Fibroblast of the aortic adventitia (primary cell): Measurements from ENCODE around the gene SLC17A5. TPM values are rescaled to one million over a fixed set of nuclear protein-coding genes. Genes with fewer than 3 reads are reported as not detected.

Experiments
- DNase-seq: peaks from one replicate; pipeline ENCODE4 v3.0.0-alpha.2; 2010; ENCODE audit warnings: low read depth
- H3K4me3 ChIP-seq: 2 replicates; pipeline ENCODE4 v1.5.1; 2011; ENCODE audit warnings: low read depth, mild to moderate bottlenecking, control low read depth, low read length, moderate library complexity
- total RNA-seq: library from RNA; depleted of rRNA; stranded (reverse); fragments of >200 nt; gene quantifications from 2 replicates; pipeline ENCODE4 v1.2.3, GENCODE V29; 2012; ENCODE audit warnings: low replicate concordance
- TF ChIP-seq, protein P1 (sequence below): IDR thresholded peaks from 2 replicates; pipeline ENCODE4 v1.5.1; 2011; ENCODE audit warnings: mild to moderate bottlenecking, low read length, control low read depth, inconsistent platforms; ENCODE audit not compliant: insufficient read depth

Gene SLC17A5
- total RNA-seq, 1 donor: 38.2 TPM

DNA sequence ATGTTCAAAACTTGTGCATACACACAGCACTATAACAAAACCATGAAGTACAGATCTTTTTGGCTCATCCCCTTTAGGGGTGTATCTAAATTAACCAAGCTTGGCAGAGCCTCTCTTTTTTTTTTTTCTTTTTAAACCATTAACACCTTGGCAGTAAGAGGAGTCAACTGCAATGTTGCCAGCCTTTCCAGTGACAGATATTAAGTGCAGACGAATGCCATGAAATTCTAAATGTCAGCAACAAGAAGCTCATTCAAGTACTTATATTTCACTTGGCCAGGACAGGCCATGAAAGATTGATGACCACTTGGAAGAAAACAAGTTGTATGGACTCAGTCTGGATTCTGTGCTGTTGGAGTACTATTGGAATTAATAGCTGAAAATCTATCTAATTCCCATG, 49.8 kb downstream of the SLC17A5 start:
- no peak for DNase-seq
- TF ChIP-seq, protein P1, sequence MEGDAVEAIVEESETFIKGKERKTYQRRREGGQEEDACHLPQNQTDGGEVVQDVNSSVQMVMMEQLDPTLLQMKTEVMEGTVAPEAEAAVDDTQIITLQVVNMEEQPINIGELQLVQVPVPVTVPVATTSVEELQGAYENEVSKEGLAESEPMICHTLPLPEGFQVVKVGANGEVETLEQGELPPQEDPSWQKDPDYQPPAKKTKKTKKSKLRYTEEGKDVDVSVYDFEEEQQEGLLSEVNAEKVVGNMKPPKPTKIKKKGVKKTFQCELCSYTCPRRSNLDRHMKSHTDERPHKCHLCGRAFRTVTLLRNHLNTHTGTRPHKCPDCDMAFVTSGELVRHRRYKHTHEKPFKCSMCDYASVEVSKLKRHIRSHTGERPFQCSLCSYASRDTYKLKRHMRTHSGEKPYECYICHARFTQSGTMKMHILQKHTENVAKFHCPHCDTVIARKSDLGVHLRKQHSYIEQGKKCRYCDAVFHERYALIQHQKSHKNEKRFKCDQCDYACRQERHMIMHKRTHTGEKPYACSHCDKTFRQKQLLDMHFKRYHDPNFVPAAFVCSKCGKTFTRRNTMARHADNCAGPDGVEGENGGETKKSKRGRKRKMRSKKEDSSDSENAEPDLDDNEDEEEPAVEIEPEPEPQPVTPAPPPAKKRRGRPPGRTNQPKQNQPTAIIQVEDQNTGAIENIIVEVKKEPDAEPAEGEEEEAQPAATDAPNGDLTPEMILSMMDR: no peak
- H3K4me3 ChIP-seq: no peak overlapping the region

DNA sequence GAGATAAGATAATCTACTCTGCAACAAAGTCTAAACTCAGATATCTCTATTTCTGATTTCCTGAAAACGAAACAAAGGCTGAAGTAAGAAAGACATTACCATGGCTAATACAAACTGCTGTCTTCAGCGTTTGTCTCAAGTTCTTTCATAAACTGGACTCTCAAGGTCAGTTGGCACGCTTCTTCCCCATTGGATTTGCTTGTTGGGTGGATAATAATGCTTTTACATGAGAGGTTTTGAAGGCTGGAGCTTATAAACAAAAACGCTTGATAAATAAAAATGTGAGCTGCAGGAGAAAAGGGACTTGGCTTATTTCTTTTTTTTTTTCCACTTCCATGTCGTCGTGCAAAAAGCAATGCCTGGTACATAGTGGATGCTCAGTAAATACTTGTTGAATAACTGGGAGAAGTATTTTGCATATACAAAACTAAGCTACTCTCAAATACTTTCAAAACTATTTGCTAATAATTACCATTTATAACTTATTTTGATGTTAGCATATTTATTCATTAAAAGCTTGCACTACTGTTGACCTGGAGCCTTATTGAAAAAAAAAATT, 67.3 kb downstream of the SLC17A5 start:
- TF ChIP-seq, protein P1: no peak
- H3K4me3 ChIP-seq: peak overlapping the region; percentile 32
- DNase-seq: peak; percentile 66

DNA sequence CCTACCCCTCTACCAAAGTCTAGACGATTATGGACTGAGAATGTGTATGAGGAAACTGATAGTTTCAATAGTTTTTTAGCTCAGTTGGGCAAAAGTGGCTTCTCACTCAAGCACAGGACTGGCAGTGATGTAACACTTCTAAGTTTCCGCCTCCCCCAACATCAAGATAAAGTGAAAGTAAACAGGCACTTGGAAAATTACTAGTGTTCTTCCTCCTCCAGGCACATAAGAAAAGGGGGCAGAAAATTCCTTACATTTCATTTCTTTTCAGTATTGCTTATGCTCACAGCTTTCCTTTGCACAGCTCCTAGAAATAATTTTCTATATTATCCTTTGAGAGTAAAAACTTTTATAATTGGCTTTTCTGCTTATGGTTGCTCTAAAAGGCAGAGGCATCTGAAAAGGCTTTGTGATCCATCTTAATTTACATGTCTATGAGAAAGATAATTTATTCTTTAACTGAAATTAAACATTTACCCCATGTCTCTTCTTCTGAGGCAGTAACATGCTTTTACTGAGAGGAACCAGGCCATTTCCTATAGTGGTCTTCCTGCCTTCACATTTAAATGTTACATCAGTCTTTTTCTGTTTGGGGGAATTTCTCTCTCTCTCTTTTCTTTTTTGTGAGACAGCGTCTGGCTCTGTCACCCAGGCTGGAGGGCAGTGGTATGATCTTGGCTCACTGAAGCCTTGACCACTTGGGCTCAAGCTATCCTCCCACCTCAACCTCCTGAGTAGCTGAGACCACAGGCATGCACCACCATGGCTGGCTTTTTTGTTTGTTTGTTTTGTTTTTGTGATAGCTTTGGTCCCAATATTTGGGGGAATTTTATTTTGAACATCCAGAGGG, 68.0 kb downstream of the SLC17A5 start:
- peak; percentile 87 for DNase-seq
- TF ChIP-seq, protein P1: no peak
- peak overlapping the region; percentile 32 for H3K4me3 ChIP-seq

DNA sequence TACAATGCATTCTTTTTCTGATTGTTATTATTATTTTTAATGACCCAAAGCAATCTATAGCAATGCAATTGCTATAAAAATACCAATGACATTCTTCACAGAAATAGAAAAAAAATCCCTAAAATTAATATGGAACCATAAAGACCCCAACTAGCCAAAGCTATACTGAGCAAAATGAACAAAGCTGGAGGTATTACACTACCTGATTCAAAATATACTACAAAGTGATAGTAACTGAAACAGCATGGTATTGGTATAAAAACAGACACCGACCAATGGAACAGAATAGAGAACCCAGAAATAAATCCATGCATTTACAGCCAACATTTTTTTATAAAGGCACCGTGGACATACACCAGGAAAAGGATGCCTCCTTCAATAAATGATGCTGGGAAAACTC, 72.5 kb downstream of the SLC17A5 start:
- TF ChIP-seq, protein P1: no peak
- DNase-seq: no peak
- no peak overlapping the region for H3K4me3 ChIP-seq

DNA sequence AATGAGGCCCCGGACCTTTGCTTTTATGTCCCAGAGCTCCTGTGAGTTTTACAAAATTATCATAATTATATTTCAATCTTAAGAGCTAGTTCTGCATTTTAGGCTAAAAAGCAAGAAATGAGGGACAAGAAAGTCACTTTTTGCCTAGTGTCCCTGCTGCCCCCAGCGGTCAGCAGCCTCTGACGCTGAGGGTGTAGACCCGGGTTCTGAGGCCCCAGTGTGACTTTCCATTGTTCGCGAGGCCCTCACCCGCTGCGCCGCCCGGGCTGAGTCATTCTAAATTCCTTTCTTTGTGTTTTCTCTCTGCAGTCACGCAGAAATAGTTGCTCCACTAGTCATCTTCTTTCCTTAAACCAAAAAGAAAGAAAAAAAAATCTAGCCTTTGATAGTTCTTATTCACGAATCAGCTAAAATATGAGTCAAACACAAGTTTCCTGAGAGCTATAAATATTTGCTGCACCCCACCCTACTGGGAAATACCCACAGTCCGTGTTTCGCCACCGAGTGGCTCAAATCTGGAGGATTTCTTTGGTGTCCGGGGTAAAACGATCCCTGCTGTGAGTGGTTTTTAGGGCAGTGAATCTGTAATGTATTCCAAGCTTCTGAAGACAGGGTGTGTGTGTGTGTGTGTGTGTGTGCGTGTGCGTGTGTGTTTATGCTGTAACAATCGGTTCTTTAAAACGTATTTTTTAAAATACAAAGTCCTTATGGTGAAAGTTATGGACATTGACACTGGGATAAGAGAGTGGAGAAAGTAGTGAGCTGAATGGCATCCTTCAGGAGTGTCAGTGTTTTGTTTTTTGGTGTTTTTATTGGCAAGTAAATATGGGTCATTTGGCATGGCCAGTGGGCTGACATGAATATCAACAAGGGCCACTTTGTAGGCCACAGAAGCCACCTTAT, 73.3 kb downstream of the SLC17A5 start:
- H3K4me3 ChIP-seq: peak overlapping the region; percentile 44
- TF ChIP-seq, protein P1: peak; percentile 62
- peak; percentile 99 for DNase-seq

DNA sequence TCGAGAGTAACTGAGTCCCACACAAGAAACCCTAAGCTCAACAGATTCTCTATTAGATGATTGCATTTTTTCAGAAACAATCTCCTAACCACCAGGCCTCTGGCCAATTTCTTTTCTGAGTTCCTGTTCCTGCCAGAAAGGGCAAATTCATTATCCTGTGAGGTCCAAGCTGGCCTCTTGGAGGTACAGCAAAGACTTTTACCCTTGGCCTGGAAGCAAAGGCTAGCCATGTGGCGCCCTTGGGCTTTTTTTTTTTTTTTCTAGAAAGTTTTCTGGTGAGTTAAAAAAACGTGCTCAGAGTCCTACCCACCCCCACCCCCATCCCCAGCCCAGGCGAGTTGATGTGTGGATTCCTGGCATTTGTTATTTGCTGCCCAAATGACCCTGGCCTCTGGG, 73.9 kb downstream of the SLC17A5 start:
- H3K4me3 ChIP-seq: no peak overlapping the region
- DNase-seq: peak; percentile 98
- TF ChIP-seq, protein P1: no peak
